ENCODE measurements around the gene FILIP1.

DNA sequence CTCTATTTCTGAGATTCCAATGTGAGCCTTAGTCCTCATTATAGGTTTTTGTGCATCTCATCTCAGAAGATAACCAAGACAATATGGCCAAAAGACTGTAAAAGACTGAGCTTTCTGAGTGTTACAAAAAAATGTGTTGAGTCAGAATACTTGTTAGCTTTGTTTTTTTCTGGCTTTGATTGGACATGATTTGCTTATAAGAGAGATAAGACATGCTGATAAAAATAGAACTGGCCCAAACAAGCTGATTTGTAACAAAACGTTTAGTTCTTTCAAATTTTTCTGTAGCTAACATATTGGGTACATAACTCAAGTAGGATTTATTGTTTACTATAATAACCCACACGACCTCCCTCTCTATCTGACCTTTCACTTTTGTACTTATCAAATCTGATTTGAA lies 32.9 kb downstream of the FILIP1 start:
- TF ChIP-seq POLR2A (IDR thresholded peaks at IDR 0.05): no peak
- no peak for TF ChIP-seq POLR2AphosphoS5 (IDR thresholded peaks at IDR 0.05)
- TF ChIP-seq, protein P1, sequence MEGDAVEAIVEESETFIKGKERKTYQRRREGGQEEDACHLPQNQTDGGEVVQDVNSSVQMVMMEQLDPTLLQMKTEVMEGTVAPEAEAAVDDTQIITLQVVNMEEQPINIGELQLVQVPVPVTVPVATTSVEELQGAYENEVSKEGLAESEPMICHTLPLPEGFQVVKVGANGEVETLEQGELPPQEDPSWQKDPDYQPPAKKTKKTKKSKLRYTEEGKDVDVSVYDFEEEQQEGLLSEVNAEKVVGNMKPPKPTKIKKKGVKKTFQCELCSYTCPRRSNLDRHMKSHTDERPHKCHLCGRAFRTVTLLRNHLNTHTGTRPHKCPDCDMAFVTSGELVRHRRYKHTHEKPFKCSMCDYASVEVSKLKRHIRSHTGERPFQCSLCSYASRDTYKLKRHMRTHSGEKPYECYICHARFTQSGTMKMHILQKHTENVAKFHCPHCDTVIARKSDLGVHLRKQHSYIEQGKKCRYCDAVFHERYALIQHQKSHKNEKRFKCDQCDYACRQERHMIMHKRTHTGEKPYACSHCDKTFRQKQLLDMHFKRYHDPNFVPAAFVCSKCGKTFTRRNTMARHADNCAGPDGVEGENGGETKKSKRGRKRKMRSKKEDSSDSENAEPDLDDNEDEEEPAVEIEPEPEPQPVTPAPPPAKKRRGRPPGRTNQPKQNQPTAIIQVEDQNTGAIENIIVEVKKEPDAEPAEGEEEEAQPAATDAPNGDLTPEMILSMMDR (IDR thresholded peaks at IDR 0.05): no peak
- no peak for TF ChIP-seq EP300 (IDR thresholded peaks at IDR 0.05)

Measured in suprapubic skin (tissue), 4 donors.